HL-60 (cell line): ENCODE results near the gene OPN1SW.

ENCODE experiments used
- DNase-seq, 2 experiments: peaks; one replicate each; pipeline ENCODE4 v3.0.0-alpha.2; 2010 to 2020; ENCODE audit warnings: low read depth in 1 of 2, low spot score in 1 of 2
- H3K27ac ChIP-seq: fragments of 250-450 bp; sonication (Bioruptor Pico); replicated peaks from 2 replicates; pipeline ENCODE4 v1.5.1; 2020; ENCODE audit warnings: mild to moderate bottlenecking, moderate library complexity
- H3K27me3 ChIP-seq: fragments of 250-450 bp; sonication (Bioruptor Pico); 2 replicates; pipeline ENCODE4 v1.5.1; 2021; ENCODE audit warnings: mild to moderate bottlenecking, moderate library complexity; ENCODE audit not compliant: insufficient read depth, poor library complexity, severe bottlenecking
- H3K4me3 ChIP-seq: replicated peaks from 2 replicates; pipeline ENCODE4 v1.5.1; 2011; ENCODE audit warnings: mild to moderate bottlenecking, control low read depth, low read length; ENCODE audit not compliant: insufficient read depth
- GABPA ChIP-seq: IDR thresholded peaks from 2 replicates; pipeline ENCODE4 v1.6.1; 2012; ENCODE audit warnings: low read depth
- POLR2AphosphoS5 ChIP-seq: IDR thresholded peaks from 2 replicates; pipeline ENCODE4 v1.6.1; 2012; ENCODE audit warnings: low read depth
- REST ChIP-seq: IDR thresholded peaks from 2 replicates; pipeline ENCODE4 v1.6.1; 2012; ENCODE audit warnings: low read depth; ENCODE audit not compliant: insufficient replicate concordance
- SPI1 ChIP-seq: IDR thresholded peaks from 2 replicates; pipeline ENCODE4 v1.6.1; 2012; ENCODE audit warnings: low read depth, mild to moderate bottlenecking, borderline replicate concordance
- TF ChIP-seq, protein P1 (sequence below): IDR thresholded peaks from one replicate; pipeline ENCODE4 v1.5.1; 2011; ENCODE audit warnings: low read length, control low read depth, inconsistent platforms; ENCODE audit not compliant: insufficient read depth

Gene OPN1SW

DNA sequence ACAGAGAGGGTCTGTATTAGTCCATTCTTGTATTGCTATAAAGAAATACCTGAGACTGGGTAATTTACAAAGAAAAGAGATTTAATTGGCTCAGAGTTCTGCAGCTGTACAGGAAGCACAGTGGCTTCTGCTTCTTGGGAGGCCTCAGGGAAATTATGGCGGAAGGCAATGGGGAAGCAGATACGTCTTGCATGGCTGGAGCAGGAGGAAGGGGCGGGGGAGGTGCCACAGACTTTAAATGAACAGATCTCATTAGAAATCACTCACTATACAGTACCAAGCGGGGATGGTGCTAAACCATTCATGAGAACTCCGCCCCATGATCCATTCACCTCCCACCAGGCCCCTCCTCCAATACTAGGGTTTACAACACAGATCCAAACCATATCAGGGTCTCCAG is 40.2 kb downstream of the OPN1SW start:
- no peaks in the 10 kb centered on the region for H3K27me3 ChIP-seq
- H3K4me3 ChIP-seq = no peak overlapping the region
- peak overlapping the region; percentile 58 for H3K27ac ChIP-seq
- peak; percentile 54 to 80 for DNase-seq
- TF ChIP-seq GABPA (no peak), POLR2AphosphoS5 (0 out of 2 replicates have a peak, but pooled peaks have one; percentile 52), SPI1 (peak; percentile 49; the same call in 1 of the 2 replicates)

DNA sequence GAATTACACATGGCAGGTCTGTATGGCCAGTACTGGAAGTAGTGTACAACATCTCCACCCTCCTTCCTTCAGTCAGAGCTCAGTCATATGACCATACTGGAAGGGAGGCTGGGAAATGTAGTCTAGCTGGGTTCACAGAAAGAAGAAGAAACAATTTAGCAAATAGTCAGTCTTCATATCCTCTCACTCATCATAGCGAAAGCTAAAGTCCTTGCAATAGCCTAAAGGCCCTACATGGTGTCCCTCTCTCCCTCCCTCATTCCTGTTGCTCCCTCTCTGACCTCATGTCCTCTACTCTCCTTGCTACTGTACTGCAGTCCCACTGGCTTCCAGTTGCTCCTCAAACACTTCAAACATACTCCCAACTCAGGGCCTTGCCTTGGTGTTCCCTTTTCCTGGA is 40.7 kb downstream of the OPN1SW start:
- peak in 1 of 2 experiments; percentile 55 for DNase-seq
- peak overlapping the region; percentile 58 for H3K27ac ChIP-seq
- H3K27me3 ChIP-seq = no peaks in the 10 kb centered on the region
- H3K4me3 ChIP-seq = no peak overlapping the region
- TF ChIP-seq, protein P1, sequence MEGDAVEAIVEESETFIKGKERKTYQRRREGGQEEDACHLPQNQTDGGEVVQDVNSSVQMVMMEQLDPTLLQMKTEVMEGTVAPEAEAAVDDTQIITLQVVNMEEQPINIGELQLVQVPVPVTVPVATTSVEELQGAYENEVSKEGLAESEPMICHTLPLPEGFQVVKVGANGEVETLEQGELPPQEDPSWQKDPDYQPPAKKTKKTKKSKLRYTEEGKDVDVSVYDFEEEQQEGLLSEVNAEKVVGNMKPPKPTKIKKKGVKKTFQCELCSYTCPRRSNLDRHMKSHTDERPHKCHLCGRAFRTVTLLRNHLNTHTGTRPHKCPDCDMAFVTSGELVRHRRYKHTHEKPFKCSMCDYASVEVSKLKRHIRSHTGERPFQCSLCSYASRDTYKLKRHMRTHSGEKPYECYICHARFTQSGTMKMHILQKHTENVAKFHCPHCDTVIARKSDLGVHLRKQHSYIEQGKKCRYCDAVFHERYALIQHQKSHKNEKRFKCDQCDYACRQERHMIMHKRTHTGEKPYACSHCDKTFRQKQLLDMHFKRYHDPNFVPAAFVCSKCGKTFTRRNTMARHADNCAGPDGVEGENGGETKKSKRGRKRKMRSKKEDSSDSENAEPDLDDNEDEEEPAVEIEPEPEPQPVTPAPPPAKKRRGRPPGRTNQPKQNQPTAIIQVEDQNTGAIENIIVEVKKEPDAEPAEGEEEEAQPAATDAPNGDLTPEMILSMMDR = no peak
- TF ChIP-seq REST (no peak), GABPA (no peak), SPI1 (no peak), POLR2AphosphoS5 (no peak)

DNA sequence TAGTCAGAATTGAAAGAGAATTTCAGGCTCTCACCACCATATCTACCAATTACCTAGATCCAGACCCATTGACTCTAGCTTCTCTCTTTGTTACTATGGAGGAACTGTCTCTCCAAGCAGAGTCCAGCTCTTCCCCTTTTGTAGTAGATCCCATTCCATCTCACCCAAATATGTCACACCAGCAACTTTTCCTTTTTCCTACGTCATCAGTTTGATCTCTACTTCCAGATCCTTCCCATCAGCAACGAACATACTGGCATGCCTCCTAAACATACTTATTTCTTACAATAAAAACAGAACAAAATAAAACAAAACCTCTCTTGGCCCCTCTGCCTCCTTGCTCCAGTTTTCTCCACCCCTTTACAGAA is 42.3 kb downstream of the OPN1SW start:
- no peak for TF ChIP-seq POLR2AphosphoS5
- TF ChIP-seq REST = no peak
- TF ChIP-seq SPI1 = peak; percentile 31; the same call in 1 of the 2 replicates
- no peak overlapping the region for H3K27ac ChIP-seq
- no peak for DNase-seq
- no peak overlapping the region for H3K4me3 ChIP-seq
- H3K27me3 ChIP-seq = no peaks in the 10 kb centered on the region

DNA sequence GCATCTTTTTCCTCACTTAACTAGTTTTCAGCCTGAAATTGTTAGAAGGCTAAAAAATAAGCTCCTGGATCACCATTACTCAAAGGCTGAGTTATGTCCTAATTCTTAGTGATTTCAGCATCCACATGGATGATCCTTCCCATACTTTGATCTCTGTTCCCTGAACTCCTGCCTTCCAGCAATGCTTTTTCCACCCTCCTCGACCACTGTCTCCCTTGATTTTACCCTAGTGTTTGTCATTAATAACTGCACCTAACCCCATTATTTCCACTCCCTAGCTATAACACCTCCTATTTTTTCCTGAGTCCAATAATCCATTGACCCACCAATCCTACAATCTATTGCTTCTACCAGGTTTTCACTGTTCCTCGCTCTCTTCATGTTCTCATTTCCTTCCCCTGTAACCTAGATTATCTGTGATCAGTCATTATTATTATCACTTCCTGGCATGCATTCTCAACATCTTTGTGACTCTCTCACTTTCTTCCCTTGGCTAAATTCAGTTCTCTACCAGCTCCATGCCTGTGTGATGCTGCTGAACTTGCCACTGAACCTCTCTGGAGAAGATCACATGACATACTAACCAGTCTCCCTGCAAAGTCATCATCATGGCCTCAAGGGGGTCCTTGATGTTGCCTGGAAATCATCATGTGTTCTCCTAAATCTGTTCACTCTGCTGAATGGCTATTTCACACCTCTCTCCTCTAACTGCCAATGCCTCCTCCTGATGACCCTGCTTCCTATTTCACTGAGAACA is 42.9 kb downstream of the OPN1SW start:
- TF ChIP-seq POLR2AphosphoS5 = no peak
- no peak for TF ChIP-seq SPI1
- TF ChIP-seq REST = no peak
- no peak for TF ChIP-seq GABPA
- TF ChIP-seq, protein P1 = no peak
- no peak overlapping the region for H3K4me3 ChIP-seq
- DNase-seq = no peak

More for the DNA sequence above, 42.9 kb downstream of the OPN1SW start:
- H3K27ac ChIP-seq = no peak overlapping the region
- H3K27me3 ChIP-seq = no peaks in the 10 kb centered on the region
